ENCODE results near the gene FBXO10.
"Not testable (repeated sequence)": the region's sequence is repeated elsewhere in the genome, so short reads cannot be mapped to it uniquely, and the experiment has no call there.

DNA sequence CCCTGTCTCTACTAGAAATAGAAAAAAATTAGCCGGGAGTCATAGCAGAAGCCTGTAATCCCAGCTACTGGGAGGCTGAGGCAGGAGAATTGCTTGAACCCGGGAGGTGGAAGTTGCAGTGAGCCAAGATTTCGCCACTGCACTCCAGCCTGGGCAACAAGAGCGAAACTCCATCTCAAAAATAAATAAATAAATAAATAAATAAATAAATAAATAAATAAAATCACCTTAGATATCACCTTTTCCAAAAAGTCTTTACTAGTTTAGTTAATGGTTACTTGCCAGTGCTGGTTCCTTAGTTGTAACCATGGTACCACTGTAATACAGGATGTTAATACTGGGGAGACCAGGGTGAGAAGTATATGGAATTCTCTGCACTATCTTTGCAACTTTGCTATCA is 25.9 kb upstream of the FBXO10 start:
- not testable (repeated sequence) for TF ChIP-seq ELF4 (CRISPR knock-in tag; IDR thresholded peaks at IDR 0.05; ENCODE audit: low read depth)
- TF ChIP-seq, protein P1, sequence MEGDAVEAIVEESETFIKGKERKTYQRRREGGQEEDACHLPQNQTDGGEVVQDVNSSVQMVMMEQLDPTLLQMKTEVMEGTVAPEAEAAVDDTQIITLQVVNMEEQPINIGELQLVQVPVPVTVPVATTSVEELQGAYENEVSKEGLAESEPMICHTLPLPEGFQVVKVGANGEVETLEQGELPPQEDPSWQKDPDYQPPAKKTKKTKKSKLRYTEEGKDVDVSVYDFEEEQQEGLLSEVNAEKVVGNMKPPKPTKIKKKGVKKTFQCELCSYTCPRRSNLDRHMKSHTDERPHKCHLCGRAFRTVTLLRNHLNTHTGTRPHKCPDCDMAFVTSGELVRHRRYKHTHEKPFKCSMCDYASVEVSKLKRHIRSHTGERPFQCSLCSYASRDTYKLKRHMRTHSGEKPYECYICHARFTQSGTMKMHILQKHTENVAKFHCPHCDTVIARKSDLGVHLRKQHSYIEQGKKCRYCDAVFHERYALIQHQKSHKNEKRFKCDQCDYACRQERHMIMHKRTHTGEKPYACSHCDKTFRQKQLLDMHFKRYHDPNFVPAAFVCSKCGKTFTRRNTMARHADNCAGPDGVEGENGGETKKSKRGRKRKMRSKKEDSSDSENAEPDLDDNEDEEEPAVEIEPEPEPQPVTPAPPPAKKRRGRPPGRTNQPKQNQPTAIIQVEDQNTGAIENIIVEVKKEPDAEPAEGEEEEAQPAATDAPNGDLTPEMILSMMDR (IDR thresholded peaks at IDR 0.05): not testable (repeated sequence)
- TF ChIP-seq, protein P2, sequence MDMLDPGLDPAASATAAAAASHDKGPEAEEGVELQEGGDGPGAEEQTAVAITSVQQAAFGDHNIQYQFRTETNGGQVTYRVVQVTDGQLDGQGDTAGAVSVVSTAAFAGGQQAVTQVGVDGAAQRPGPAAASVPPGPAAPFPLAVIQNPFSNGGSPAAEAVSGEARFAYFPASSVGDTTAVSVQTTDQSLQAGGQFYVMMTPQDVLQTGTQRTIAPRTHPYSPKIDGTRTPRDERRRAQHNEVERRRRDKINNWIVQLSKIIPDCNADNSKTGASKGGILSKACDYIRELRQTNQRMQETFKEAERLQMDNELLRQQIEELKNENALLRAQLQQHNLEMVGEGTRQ (CRISPR knock-in tag; IDR thresholded peaks at IDR 0.05): not testable (repeated sequence)

All from WTC11 (cell line).